ENCODE results near the gene MGA. TPM values are rescaled to one million over a fixed set of nuclear protein-coding genes. Genes with fewer than 3 reads are reported as not detected.

The MGA gene
- total and polyA plus RNA-seq, 2 donors (not counting 1 experiment from before 2014, with no cell fraction given), result 6.5 to 33.7 TPM

DNA sequence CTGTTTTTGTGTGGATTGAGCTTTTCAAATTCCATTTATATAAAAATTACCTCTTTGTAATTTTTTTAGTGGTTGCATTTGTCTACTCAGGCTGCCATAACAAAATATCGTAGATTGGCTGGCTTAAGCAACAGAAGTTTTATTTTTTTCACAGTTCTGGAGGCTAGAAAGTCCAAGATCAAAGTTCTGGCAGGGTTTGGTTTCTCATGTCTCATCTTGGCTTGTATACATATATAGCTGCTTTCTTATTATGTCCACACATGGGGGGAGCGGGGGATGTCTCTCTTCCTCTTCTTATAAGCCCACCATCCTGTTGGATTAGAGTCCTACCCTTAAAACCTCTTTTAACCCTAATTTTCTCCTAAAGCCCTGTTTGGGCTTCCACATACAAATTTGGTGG lies 28.5 kb downstream of the MGA start:
- Histone ChIP-seq H3K9me3 (ENCODE audit: control insufficient read depth, insufficient read depth, low read depth, low read length) (no peaks in the 10 kb centered on the region), H2AFZ (ENCODE audit: low read length) (no peak overlapping the region), H3K4me2 (ENCODE audit: extremely low read depth, insufficient read depth, low read length) (no peak overlapping the region), H3K9ac (ENCODE audit: insufficient read depth, low read length) (no peak overlapping the region), H3K27ac (ENCODE audit: insufficient read depth, low read length) (no peak overlapping the region), H3K79me2 (ENCODE audit: control insufficient read depth, insufficient read depth, low read length) (peaks cover 17% of the 10 kb centered on the region), H4K20me1 (ENCODE audit: control insufficient read depth, extremely low read depth, insufficient read depth, low read length) (no peaks in the 10 kb centered on the region), H3K36me3 (ENCODE audit: control insufficient read depth, insufficient read depth, low read length) (no peaks in the 10 kb centered on the region), H3K4me3 (replicated peaks in 1 of 4; ENCODE audit: control extremely low read depth in 1 of 4, insufficient read depth in 1 of 4, low read depth in 3 of 4, low read length in 4 of 4) (no peak overlapping the region), H3K27me3 (ENCODE audit: control insufficient read depth, insufficient read depth, low read length) (no peaks in the 10 kb centered on the region), H3K4me1 (ENCODE audit: control insufficient read depth, extremely low read depth, insufficient read depth, low read length) (no peaks in the 10 kb centered on the region)
- TF ChIP-seq EZH2 (IDR thresholded peaks at IDR 0.05; ENCODE audit: low read length, missing control alignments), result no peak
- TF ChIP-seq, protein P1, sequence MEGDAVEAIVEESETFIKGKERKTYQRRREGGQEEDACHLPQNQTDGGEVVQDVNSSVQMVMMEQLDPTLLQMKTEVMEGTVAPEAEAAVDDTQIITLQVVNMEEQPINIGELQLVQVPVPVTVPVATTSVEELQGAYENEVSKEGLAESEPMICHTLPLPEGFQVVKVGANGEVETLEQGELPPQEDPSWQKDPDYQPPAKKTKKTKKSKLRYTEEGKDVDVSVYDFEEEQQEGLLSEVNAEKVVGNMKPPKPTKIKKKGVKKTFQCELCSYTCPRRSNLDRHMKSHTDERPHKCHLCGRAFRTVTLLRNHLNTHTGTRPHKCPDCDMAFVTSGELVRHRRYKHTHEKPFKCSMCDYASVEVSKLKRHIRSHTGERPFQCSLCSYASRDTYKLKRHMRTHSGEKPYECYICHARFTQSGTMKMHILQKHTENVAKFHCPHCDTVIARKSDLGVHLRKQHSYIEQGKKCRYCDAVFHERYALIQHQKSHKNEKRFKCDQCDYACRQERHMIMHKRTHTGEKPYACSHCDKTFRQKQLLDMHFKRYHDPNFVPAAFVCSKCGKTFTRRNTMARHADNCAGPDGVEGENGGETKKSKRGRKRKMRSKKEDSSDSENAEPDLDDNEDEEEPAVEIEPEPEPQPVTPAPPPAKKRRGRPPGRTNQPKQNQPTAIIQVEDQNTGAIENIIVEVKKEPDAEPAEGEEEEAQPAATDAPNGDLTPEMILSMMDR (conservative IDR thresholded peaks at IDR 0.05 in 1 of 2, IDR thresholded peaks at IDR 0.05 in 1 of 2; ENCODE audit: low read depth in 1 of 2, low read length in 2 of 2), result no peak
- DNase-seq (ENCODE audit: low read depth in 2 of 2), result peak in 1 of 2 donors; percentile 29

DNA sequence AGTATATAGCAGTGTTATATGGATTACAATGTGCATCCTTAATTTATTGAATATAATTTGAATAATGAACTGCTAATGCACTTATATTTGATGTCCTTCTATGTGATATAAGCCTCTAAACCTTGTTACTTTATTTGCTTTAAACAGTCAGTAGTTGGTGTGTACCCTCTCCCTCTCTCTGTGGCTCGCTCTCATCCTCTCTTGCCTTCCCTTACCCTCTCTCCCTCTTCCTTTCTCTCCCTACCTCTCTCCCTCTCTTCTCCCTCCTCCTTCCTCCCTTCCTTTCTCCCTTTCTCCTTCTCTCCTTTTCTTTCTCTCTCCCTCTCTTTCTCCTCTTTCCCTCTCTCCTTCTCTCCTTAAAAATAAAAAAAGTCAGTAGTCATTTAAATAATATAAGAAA lies 28.9 kb downstream of the MGA start:
- TF ChIP-seq, protein P1 (conservative IDR thresholded peaks at IDR 0.05 in 1 of 2, IDR thresholded peaks at IDR 0.05 in 1 of 2; ENCODE audit: low read depth in 1 of 2, low read length in 2 of 2), result no peak
- TF ChIP-seq EZH2 (IDR thresholded peaks at IDR 0.05; ENCODE audit: low read length, missing control alignments), result no peak
- H3K4me2 ChIP-seq (ENCODE audit: extremely low read depth, insufficient read depth, low read length), result no peak overlapping the region
- H4K20me1 ChIP-seq (ENCODE audit: control insufficient read depth, extremely low read depth, insufficient read depth, low read length), result no peaks in the 10 kb centered on the region
- no peak overlapping the region for H2AFZ ChIP-seq (ENCODE audit: low read length)
- no peak overlapping the region for H3K9ac ChIP-seq (ENCODE audit: insufficient read depth, low read length)
- no peaks in the 10 kb centered on the region for H3K36me3 ChIP-seq (ENCODE audit: control insufficient read depth, insufficient read depth, low read length)
- DNase-seq (ENCODE audit: low read depth in 2 of 2), result no peak
- H3K79me2 ChIP-seq (ENCODE audit: control insufficient read depth, insufficient read depth, low read length), result peaks cover 17% of the 10 kb centered on the region
- H3K4me1 ChIP-seq (ENCODE audit: control insufficient read depth, extremely low read depth, insufficient read depth, low read length), result no peaks in the 10 kb centered on the region
- H3K27ac ChIP-seq (ENCODE audit: insufficient read depth, low read length), result no peak overlapping the region
- no peaks in the 10 kb centered on the region for H3K9me3 ChIP-seq (ENCODE audit: control insufficient read depth, insufficient read depth, low read depth, low read length)
- no peak overlapping the region for H3K4me3 ChIP-seq (replicated peaks in 1 of 4; ENCODE audit: control extremely low read depth in 1 of 4, insufficient read depth in 1 of 4, low read depth in 3 of 4, low read length in 4 of 4)
- H3K27me3 ChIP-seq (ENCODE audit: control insufficient read depth, insufficient read depth, low read length), result no peaks in the 10 kb centered on the region

DNA sequence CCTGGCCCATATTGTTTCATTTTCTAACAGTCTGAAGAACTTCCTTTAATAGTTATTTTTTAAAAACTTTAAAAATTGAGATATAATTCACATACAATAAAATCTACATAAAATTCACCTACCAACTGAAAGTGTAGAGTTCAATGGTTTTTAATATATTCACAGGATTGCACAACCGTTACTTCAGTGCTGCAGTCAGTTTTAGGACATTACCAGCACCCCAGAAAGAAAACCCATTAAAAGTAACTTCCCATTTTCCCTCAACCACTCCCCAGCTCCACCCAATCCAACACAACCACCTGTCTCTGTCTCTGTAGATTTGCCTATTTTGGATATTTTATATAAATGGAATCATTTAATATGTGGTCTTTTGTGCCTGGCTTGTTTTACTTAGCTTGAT lies 29.6 kb downstream of the MGA start:
- Histone ChIP-seq H4K20me1 (ENCODE audit: control insufficient read depth, extremely low read depth, insufficient read depth, low read length) (no peaks in the 10 kb centered on the region), H3K4me3 (replicated peaks in 1 of 4; ENCODE audit: control extremely low read depth in 1 of 4, insufficient read depth in 1 of 4, low read depth in 3 of 4, low read length in 4 of 4) (no peak overlapping the region), H3K4me2 (ENCODE audit: extremely low read depth, insufficient read depth, low read length) (no peak overlapping the region), H2AFZ (ENCODE audit: low read length) (no peak overlapping the region), H3K9me3 (ENCODE audit: control insufficient read depth, insufficient read depth, low read depth, low read length) (no peaks in the 10 kb centered on the region), H3K9ac (ENCODE audit: insufficient read depth, low read length) (no peak overlapping the region), H3K36me3 (ENCODE audit: control insufficient read depth, insufficient read depth, low read length) (no peaks in the 10 kb centered on the region), H3K79me2 (ENCODE audit: control insufficient read depth, insufficient read depth, low read length) (peaks cover 17% of the 10 kb centered on the region), H3K27ac (ENCODE audit: insufficient read depth, low read length) (no peak overlapping the region), H3K27me3 (ENCODE audit: control insufficient read depth, insufficient read depth, low read length) (no peaks in the 10 kb centered on the region), H3K4me1 (ENCODE audit: control insufficient read depth, extremely low read depth, insufficient read depth, low read length) (no peaks in the 10 kb centered on the region)
- DNase-seq (ENCODE audit: low read depth in 2 of 2), result peak in 1 of 2 donors; percentile 5
- TF ChIP-seq EZH2 (IDR thresholded peaks at IDR 0.05; ENCODE audit: low read length, missing control alignments), result no peak
- TF ChIP-seq, protein P1 (conservative IDR thresholded peaks at IDR 0.05 in 1 of 2, IDR thresholded peaks at IDR 0.05 in 1 of 2; ENCODE audit: low read depth in 1 of 2, low read length in 2 of 2), result no peak
